ENCODE data around the gene UBE2E1.
A peak's percentile ranks its signal among the peaks of the same experiment; 100 is the strongest.

UBE2E1 gene

DNA sequence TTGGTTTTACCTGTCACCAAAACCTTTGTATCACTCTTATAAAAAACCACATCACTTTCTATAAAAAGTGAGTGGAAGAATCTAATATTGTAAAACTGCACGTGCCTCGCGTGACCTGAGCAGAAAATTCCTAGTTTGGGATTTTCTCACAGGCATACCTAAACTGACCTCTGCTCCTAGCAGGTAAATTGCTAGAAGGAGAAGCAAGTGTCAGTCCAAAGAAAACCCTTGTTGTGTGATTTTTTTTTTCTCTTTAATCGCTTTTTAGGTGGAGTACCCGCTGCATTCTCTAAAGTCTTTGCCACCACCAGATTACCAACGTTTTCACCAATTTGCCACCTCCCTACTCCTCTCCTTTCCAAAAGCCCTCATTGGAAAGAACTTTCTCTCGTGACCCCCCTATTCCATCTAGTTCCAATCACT is 534 bp upstream of the UBE2E1 start:
- no peak for DNase-seq (ENCODE audit: low read depth)
- TF ChIP-seq, protein P1, sequence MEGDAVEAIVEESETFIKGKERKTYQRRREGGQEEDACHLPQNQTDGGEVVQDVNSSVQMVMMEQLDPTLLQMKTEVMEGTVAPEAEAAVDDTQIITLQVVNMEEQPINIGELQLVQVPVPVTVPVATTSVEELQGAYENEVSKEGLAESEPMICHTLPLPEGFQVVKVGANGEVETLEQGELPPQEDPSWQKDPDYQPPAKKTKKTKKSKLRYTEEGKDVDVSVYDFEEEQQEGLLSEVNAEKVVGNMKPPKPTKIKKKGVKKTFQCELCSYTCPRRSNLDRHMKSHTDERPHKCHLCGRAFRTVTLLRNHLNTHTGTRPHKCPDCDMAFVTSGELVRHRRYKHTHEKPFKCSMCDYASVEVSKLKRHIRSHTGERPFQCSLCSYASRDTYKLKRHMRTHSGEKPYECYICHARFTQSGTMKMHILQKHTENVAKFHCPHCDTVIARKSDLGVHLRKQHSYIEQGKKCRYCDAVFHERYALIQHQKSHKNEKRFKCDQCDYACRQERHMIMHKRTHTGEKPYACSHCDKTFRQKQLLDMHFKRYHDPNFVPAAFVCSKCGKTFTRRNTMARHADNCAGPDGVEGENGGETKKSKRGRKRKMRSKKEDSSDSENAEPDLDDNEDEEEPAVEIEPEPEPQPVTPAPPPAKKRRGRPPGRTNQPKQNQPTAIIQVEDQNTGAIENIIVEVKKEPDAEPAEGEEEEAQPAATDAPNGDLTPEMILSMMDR (conservative IDR thresholded peaks at IDR 0.05; ENCODE audit: low read length) = no peak
- peak overlapping the region; percentile 77 for H3K4me3 ChIP-seq (ENCODE audit: low read length)

GRCh38 chr3:23806534-23807423 is 1.0 kb downstream of the UBE2E1 start:
- peak overlapping the region; percentile 77 for H3K4me3 ChIP-seq (ENCODE audit: low read length)
- no peak for DNase-seq (ENCODE audit: low read depth)
- TF ChIP-seq, protein P1 (conservative IDR thresholded peaks at IDR 0.05; ENCODE audit: low read length) = no peak

DNA sequence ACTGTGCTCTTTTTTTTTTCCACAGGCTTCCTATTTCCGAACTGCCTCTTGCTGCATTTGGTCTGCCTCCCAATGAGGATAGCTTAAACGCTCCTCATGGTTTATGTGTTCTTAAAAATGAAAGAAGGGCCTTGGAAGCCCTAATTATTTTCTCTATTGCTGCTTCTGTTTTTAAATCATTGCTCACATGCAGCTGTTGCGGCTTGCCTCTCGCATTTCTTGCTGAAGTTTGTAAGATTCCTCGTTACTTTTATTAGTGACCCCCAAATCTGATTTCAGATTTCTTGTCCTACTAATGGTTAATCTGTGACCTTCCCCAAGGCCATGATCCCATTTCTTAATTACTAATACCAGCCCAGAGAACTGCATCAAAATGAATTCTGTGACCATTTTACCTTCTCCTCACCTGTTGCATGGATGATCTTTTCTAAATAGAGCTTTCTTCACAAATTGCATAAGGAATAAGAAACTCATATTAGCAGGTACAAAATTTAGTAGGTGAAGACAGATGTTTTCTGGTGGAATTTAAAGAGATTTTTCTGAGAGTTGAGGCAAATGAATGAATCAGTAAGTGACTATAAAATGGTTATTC is 1.8 kb downstream of the UBE2E1 start:
- TF ChIP-seq, protein P1 (conservative IDR thresholded peaks at IDR 0.05; ENCODE audit: low read length) = no peak
- peak; percentile 44 for DNase-seq (ENCODE audit: low read depth)

DNA sequence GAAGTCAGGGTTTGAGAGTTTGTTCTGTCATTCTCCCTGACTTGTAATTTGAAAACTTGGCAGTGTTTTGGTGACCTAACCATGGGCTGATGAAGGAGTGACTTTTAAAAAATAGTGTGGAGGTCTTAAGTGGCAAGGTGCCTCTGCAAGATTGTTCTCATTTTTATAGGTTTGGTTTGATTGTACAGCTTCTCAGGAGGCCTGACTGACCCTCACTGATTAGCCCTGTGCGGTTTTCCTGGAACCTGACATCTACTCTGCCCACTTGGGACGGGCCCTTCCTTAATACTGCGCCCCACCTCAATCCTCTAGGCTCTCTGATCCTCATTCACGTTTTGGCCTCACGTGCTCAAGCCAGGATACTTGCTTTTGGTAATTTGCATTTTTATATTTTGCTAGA is 2.8 kb downstream of the UBE2E1 start:
- TF ChIP-seq, protein P1 (conservative IDR thresholded peaks at IDR 0.05; ENCODE audit: low read length) = no peak
- H3K4me3 ChIP-seq (ENCODE audit: low read length) = no peak overlapping the region

More for the DNA sequence above, 1.8 kb downstream of the UBE2E1 start:
- H3K4me3 ChIP-seq (ENCODE audit: low read length) = peak overlapping the region; percentile 77

DNA sequence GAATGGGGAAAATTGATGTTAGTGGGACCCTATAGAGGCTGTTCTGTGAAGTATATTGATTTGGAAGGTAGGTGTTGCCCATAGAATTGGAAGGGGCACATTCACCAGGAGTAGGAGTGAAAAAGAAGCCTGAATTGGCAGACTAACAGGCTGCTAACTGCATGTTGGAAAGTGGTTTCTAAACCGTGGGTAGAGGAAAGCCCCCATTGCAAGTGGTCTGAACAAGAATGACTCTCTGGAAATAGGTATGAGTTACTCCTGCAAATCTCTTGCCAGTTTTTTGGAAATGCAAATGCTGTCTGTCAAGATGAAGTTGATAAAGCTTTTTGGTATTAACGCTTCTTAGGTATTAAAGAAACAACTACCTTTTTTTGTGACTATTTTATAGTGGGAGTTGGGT is 3.5 kb downstream of the UBE2E1 start:
- H3K4me3 ChIP-seq (ENCODE audit: low read length) = no peak overlapping the region
- DNase-seq (ENCODE audit: low read depth) = no peak
- TF ChIP-seq, protein P1 (conservative IDR thresholded peaks at IDR 0.05; ENCODE audit: low read length) = no peak

More for the DNA sequence above, 2.8 kb downstream of the UBE2E1 start:
- no peak for DNase-seq (ENCODE audit: low read depth)

GRCh38 chr3:23809840-23810342 is 4.1 kb downstream of the UBE2E1 start:
- TF ChIP-seq, protein P1 (conservative IDR thresholded peaks at IDR 0.05; ENCODE audit: low read length) = no peak
- peak overlapping the region; percentile 65 for H3K4me3 ChIP-seq (ENCODE audit: low read length)
- DNase-seq (ENCODE audit: low read depth) = no peak

All from AG10803 (cell line).